MCF 10A (cell line): ENCODE measurements around the gene ANO7. TPM values are rescaled to one million over a fixed set of nuclear protein-coding genes. Genes with fewer than 3 reads are reported as not detected.

Experiments
- BruUV-seq: library from RNA; stranded (reverse); fragments of 400-500 nt; replicated peaks from 2 replicates; lab custom pipeline; 2021; lab: Mats Ljungman, UMichigan
- CTCF ChIA-PET: fragments of 300-600 bp; sonication (Branson Sonifier 250); formaldehyde crosslinking; extraction: SDS; loops from one replicate; lab custom pipeline; 2021; ENCODE audit warnings: antibody characterized with exemption, inconsistent platforms; lab: Yijun Ruan, JAX
- POLR2A ChIA-PET: fragments of 300-600, 350-650 bp; sonication (Branson Sonifier 250); formaldehyde crosslinking; extraction: SDS; loops from one replicate; lab custom pipeline; 2020; ENCODE audit warnings: antibody characterized with exemption, inconsistent platforms; lab: Yijun Ruan, JAX
- DNase-seq: peaks from one replicate; pipeline ENCODE4 v3.0.0-alpha.2; 2018; ENCODE audit not compliant: unreplicated experiment
- H3K27ac Mint-ChIP-seq: one replicate; pipeline ENCODE4 v1.8.0; 2022; ENCODE audit warnings: mild to moderate bottlenecking, low read depth, mixed read lengths; ENCODE audit not compliant: unreplicated experiment
- H3K27me3 Mint-ChIP-seq: one replicate; pipeline ENCODE4 v1.8.0; 2022; ENCODE audit warnings: mixed read lengths; ENCODE audit not compliant: insufficient read depth, unreplicated experiment
- H3K36me3 Mint-ChIP-seq: one replicate; pipeline ENCODE4 v1.8.0; 2022; ENCODE audit warnings: mild to moderate bottlenecking, moderate library complexity, mixed read lengths; ENCODE audit not compliant: insufficient read depth, unreplicated experiment
- H3K4me1 Mint-ChIP-seq: one replicate; pipeline ENCODE4 v1.8.0; 2022; ENCODE audit warnings: mixed read lengths; ENCODE audit not compliant: insufficient read depth, unreplicated experiment
- H3K4me3 Mint-ChIP-seq: one replicate; pipeline ENCODE4 v1.8.0; 2022; ENCODE audit warnings: mild to moderate bottlenecking, moderate library complexity, mixed read lengths; ENCODE audit not compliant: unreplicated experiment
- H3K9me3 Mint-ChIP-seq: one replicate; pipeline ENCODE4 v1.8.0; 2022; ENCODE audit warnings: mixed read lengths; ENCODE audit not compliant: unreplicated experiment
- CTCF ChIP-seq: fragments of 200-600 bp; IDR thresholded peaks from one replicate; pipeline ENCODE4 v1.8.0; 2022; ENCODE audit warnings: antibody characterized with exemption, mild to moderate bottlenecking; ENCODE audit not compliant: unreplicated experiment
- intact Hi-C: fragments of 100-400 bp; cut with micrococcal nuclease; formaldehyde crosslinking; loops from 2 replicates; pipeline ENCODE4 v1.14.1; 2022
- total RNA-seq: library from RNA; stranded (reverse); gene quantifications from 2 replicates; pipeline ENCODE4 v1.2.3, GENCODE V29; 2022

The ANO7 gene
- total RNA-seq, 1 experiment from 2014 or later = 0.14 TPM

- no peak for DNase-seq
- Mint-ChIP-seq H3K27me3 (no peaks in the 10 kb centered on the region), H3K36me3 (no peaks in the 10 kb centered on the region), H3K27ac (no peak overlapping the region), H3K9me3 (no peaks in the 10 kb centered on the region), H3K4me1 (no peaks in the 10 kb centered on the region), H3K4me3 (no peak overlapping the region)
- TF ChIP-seq CTCF = no peak
- ChIA-PET POLR2A (no interaction called here), CTCF (no interaction called here)
- intact Hi-C loops = no loop called here
- BruUV-seq = no TSS peak
These were observed 14.9 kb downstream of the ANO7 start for GRCh38 chr2:241203218-241204009.

GRCh38 chr2:241204010-241204384 is 15.5 kb downstream of the ANO7 start:
- no peaks in the 10 kb centered on the region for H3K36me3 Mint-ChIP-seq
- H3K27ac Mint-ChIP-seq = no peak overlapping the region
- no peaks in the 10 kb centered on the region for H3K4me1 Mint-ChIP-seq
- no peak for TF ChIP-seq CTCF
- no peaks in the 10 kb centered on the region for H3K9me3 Mint-ChIP-seq
- no peaks in the 10 kb centered on the region for H3K27me3 Mint-ChIP-seq
- ChIA-PET POLR2A (interaction anchor here (0.9 kb wide), 1 partner anchor 340 kb away, joined by 3 read pairs; no protein-coding TSS in a partner anchor), CTCF (interaction anchor here (0.6 kb wide), 1 partner anchor 424 kb away, joined by 4 read pairs; no protein-coding TSS in a partner anchor)
- DNase-seq = no peak
- intact Hi-C loops = no loop called here
- no peak overlapping the region for H3K4me3 Mint-ChIP-seq
- BruUV-seq = no TSS peak

GRCh38 chr2:241204490-241204889 is 16.0 kb downstream of the ANO7 start:
- DNase-seq = no peak
- no peaks in the 10 kb centered on the region for H3K27me3 Mint-ChIP-seq
- no TSS peak for BruUV-seq
- intact Hi-C loops = no loop called here
- H3K9me3 Mint-ChIP-seq = no peaks in the 10 kb centered on the region
- no peak overlapping the region for H3K4me3 Mint-ChIP-seq
- no peak overlapping the region for H3K27ac Mint-ChIP-seq
- ChIA-PET POLR2A (interaction anchor here (0.9 kb wide), 1 partner anchor 339 kb away, joined by 3 read pairs; no protein-coding TSS in a partner anchor), CTCF (interaction anchor here (0.6 kb wide), 2 partner anchors 424 to 972 kb away, joined by 3 to 4 read pairs; no protein-coding TSS in a partner anchor)
- no peak for TF ChIP-seq CTCF
- no peaks in the 10 kb centered on the region for H3K4me1 Mint-ChIP-seq
- H3K36me3 Mint-ChIP-seq = no peaks in the 10 kb centered on the region

- Mint-ChIP-seq H3K27ac (no peak overlapping the region), H3K36me3 (no peaks in the 10 kb centered on the region), H3K4me3 (no peak overlapping the region), H3K27me3 (no peaks in the 10 kb centered on the region), H3K4me1 (no peaks in the 10 kb centered on the region), H3K9me3 (no peaks in the 10 kb centered on the region)
- no TSS peak for BruUV-seq
- POLR2A ChIA-PET = no interaction called here
- intact Hi-C loops = no loop called here
- no peak for TF ChIP-seq CTCF
- DNase-seq = no peak
- CTCF ChIA-PET = interaction anchor here (0.6 kb wide), 1 partner anchor 972 kb away, joined by 3 read pairs; no protein-coding TSS in a partner anchor
These were observed 16.6 kb downstream of the ANO7 start for GRCh38 chr2:241205086-241205485.
